GM20000 (cell line): ENCODE data around the gene COL6A1.
"Not testable (repeated sequence)": the region's sequence is repeated elsewhere in the genome, so short reads cannot be mapped to it uniquely, and the experiment has no call there.

Experiments used
- DNase-seq: peaks from one replicate; pipeline ENCODE4 v3.0.0; 2012; ENCODE audit warnings: low spot score
- TF ChIP-seq, protein P1 (sequence below): IDR thresholded peaks from 2 replicates; pipeline ENCODE4 v1.5.1; 2012; ENCODE audit warnings: mild to moderate bottlenecking, control low read depth; ENCODE audit errors: extremely low read depth, missing control alignments

COL6A1 gene

DNA sequence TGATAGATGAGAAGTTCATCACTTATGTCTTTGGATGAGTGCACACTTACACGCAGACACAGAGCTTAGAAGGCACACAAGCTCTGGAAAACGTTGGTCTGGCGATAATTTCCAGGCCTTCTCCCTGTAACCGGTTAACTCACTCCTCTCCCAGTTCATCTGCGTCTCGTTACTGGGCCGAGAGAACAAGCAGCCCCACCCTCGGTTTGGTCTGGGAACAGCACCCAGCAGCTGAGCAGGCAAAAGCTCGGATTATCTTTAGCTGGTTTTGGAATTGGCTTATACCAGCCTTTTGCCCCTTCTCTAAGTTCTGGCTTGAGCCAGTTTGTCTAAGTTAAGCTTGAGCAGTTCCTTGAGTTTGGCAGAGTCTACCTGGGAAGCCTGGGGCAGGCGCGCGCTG is 27.3 kb upstream of the COL6A1 start:
- DNase-seq, result no peak
- TF ChIP-seq, protein P1, sequence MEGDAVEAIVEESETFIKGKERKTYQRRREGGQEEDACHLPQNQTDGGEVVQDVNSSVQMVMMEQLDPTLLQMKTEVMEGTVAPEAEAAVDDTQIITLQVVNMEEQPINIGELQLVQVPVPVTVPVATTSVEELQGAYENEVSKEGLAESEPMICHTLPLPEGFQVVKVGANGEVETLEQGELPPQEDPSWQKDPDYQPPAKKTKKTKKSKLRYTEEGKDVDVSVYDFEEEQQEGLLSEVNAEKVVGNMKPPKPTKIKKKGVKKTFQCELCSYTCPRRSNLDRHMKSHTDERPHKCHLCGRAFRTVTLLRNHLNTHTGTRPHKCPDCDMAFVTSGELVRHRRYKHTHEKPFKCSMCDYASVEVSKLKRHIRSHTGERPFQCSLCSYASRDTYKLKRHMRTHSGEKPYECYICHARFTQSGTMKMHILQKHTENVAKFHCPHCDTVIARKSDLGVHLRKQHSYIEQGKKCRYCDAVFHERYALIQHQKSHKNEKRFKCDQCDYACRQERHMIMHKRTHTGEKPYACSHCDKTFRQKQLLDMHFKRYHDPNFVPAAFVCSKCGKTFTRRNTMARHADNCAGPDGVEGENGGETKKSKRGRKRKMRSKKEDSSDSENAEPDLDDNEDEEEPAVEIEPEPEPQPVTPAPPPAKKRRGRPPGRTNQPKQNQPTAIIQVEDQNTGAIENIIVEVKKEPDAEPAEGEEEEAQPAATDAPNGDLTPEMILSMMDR, result no peak

- TF ChIP-seq, protein P1, result no peak
- no peak for DNase-seq
Measured at GRCh38 chr21:45954921-45955320, 26.6 kb upstream of the COL6A1 start.

DNA sequence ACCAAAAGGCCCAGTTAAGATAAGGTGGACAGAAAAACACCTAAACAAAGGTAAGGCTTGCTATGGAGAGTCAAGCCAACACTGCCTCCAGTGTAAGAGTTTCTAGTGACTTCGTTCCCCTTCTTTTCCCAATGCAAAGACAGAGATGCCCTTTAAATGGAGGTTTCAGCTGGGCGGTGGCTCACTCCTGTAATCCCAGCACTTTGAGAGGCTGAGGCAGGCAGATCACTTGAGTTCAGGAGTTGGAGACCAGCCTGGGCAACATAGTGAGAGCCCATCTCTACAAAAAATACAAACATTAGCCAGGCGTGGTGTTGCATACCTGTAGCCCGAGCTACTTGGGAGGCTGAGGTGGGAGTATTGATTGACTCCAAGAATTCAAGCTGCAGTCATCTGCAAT is 24.0 kb upstream of the COL6A1 start:
- DNase-seq, result no peak
- TF ChIP-seq, protein P1, result no peak

GRCh38 chr21:45957981-45958600 is 23.5 kb upstream of the COL6A1 start:
- no peak for DNase-seq
- TF ChIP-seq, protein P1, result no peak

GRCh38 chr21:45959182-45959581 is 22.4 kb upstream of the COL6A1 start:
- no peak for DNase-seq
- TF ChIP-seq, protein P1, result no peak

DNA sequence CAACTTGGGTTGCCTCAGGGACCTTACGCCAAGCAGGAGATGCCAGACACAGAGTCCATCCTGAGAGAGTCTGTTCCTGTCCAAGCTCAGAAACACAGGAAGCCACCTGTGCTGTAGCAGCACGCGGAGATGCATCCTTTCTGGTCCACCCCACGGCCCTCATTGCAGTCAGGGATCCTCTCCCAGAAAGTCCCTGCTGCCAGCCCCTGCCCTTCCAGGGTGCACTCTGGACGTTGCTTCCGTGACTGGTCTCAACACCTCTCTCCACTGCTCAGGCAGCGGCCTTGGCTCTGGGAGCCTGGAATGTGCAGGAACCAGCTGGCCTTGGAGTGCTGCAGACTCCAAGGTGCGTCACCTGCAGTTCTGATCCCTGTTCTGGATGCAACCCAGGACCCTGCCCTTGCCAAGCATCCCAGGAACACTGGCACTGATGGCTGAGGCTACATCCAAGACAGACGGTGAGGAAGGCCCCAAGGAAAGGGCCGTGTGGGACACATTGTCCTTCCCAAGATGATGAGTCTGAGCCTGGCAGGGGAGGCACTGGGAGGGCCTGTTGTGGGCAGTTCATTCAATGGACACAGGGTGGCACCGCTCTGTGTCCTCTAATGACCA is 21.7 kb upstream of the COL6A1 start:
- DNase-seq, result no peak
- TF ChIP-seq, protein P1, result no peak

DNA sequence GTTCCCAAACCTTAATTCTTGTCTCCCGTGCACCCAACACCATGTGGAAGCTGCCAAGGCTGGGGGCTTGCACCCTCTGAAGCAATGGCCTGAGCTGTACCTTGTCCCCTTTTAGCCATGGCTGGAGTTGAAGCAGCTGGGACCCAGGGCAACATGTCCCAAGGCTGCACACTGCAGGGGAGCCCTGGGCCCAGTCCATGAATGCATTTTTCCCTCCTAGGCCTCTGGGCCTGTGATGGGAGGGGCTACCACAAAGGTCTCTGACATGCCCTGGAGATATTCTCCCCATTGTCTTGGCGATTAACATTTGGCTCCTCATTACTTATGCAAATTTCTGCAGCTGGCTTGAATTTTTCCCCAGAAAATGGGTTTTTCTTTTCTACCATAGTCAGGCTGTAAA is 20.2 kb upstream of the COL6A1 start:
- not testable (repeated sequence) for DNase-seq
